GM12873 (cell line): ENCODE results near the gene CCS.

Experiments
- CTCF ChIP-seq: IDR thresholded peaks from 2 replicates; pipeline ENCODE4 v1.5.1; 2012; ENCODE audit warnings: low read depth, mild to moderate bottlenecking, moderate library complexity, low read length, control low read depth; ENCODE audit not compliant: insufficient read depth; ENCODE audit errors: missing control alignments

CCS gene

GRCh38 chr11:66557733-66558326 lies 35.2 kb upstream of the CCS start:
- no peak for TF ChIP-seq CTCF

- TF ChIP-seq CTCF, result no peak
Observed at GRCh38 chr11:66559142-66559865, 33.7 kb upstream of the CCS start.

- no peak for TF ChIP-seq CTCF
Observed at GRCh38 chr11:66559866-66560676, 32.9 kb upstream of the CCS start.

GRCh38 chr11:66561178-66561974 lies 31.6 kb upstream of the CCS start:
- TF ChIP-seq CTCF, result no peak

GRCh38 chr11:66561975-66562248 lies 31.1 kb upstream of the CCS start:
- TF ChIP-seq CTCF, result no peak

- no peak for TF ChIP-seq CTCF
Observed at GRCh38 chr11:66562275-66562674, 30.7 kb upstream of the CCS start.
